Activated T-cell treated with anti-CD3 and anti-CD28 coated beads for 1 hour (primary cell): ENCODE data around the gene GPR62.
"Not testable (repeated sequence)": the region's sequence is repeated elsewhere in the genome, so short reads cannot be mapped to it uniquely, and the experiment has no call there.

Experiments
- DNase-seq: peaks from one replicate; pipeline ENCODE4 v3.0.0-alpha.2; 2020; ENCODE audit warnings: low read depth

The GPR62 gene

DNA sequence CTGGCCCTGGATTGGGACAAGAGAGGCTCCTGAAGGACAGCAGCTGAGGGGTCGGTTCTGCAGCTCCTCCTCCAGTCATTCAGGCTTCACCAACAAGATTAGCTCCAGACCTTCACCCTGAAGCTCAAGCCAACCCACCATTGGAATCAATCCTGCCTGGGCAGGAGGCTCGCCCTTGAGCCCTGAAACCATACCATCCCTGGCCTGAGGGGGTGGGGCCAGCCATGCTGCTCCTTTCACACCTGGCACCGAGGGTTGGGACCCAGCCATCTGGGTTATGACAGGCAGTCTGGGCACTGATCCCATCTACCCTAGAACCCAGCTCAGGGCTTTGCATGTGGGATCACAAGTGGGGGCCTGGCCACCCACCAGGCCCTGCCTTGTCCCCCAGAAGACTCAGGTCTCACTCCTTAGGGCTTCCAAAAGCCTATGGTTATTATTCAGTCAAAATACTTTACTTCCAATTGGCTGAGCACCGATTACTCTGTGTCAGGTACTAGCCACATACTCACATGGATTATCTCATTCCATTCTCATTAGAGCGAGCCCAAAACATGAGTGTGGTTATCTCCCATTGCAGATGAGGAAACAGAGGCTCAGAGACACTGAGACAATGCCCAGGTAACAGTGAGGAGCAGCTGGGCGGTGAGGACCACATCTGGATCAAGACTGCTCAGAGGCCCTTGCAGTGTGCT lies 15.6 kb downstream of the GPR62 start:
- no peak for DNase-seq

DNA sequence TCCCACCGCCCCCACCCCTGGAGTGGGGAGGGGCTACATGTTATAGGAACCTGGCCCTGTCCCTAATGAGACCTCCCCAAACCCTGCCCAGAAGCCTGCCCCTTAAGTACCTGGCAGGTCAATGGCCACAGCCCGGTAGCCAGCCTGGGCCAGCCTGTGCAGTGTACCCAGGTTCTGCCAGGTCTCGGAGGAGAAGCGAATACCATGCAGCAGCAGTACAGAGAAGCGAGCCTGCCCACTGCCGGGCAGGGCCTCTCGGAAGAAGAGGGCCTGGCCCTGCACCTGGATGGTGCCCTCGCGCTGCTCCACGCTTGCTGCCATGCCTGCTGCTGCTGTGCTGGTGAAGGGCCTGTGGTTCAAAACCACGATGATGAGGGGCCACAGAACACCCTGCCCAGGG lies 16.2 kb downstream of the GPR62 start:
- DNase-seq, result no peak

GRCh38 chr3:51974277-51974962 lies 19.2 kb downstream of the GPR62 start:
- DNase-seq, result no peak

GRCh38 chr3:51974963-51975851 lies 20.0 kb downstream of the GPR62 start, which contains the start of gene ABHD14A:
Gene ABHD14A (plus strand): TSS chr3:51975064. CDS start chr3:51975136, 72 bp downstream.
- DNase-seq, result peak; percentile 54

DNA sequence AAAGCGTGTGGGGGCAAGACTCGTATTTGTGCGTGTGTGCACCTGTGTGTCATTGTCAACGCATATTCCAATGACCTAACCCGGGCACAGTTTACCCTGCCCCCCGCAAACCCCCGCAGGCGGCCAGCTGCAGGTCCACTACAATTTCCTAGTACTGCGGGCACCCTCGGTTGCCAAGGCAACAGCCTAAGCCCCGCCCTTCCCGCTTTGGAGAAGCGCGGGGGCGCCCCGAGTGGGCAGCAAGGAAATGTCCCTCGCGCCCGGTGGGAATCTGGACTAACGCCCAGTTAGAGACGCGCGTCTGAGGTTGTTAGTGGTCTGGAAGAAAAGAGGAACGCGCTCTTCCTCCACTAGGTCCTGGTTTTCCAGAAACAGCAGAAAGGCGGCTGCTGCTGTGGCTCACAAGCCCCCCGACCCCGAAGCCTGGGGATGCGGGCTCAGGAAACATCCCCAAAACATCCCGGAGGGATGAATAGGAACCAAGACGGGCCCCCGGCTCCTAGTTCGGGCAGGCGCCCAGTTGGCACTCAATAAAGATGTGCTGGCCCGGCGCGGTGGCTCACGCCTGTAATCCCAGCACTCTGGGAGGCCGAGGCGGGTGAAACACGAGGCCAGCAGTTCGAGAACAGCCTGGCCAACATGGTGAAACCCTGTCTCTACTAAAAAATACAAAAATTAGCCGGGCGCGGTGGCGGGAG lies 20.8 kb downstream of the GPR62 start:
- no peak for DNase-seq

GRCh38 chr3:51977446-51978142 lies 22.4 kb downstream of the GPR62 start:
- no peak for DNase-seq

GRCh38 chr3:51978143-51978502 lies 22.9 kb downstream of the GPR62 start:
- no peak for DNase-seq

DNA sequence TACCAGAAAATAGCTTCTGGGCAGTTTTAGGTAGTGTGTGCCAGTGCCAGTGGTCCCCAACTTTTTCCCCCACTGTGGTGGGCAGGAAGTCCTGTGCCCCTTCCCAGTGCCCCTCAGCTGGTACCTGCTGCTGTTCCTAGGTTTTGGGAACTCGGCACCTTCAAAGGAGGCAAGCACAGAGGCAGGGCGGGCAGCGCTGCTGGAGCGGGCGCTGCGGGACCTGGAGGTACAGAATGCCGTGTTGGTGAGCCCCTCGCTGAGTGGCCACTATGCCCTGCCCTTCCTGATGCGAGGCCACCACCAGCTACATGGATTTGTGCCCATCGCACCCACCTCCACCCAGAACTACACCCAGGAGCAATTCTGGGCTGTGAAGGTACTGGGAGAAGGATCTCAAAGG lies 25.1 kb downstream of the GPR62 start:
- no peak for DNase-seq

DNA sequence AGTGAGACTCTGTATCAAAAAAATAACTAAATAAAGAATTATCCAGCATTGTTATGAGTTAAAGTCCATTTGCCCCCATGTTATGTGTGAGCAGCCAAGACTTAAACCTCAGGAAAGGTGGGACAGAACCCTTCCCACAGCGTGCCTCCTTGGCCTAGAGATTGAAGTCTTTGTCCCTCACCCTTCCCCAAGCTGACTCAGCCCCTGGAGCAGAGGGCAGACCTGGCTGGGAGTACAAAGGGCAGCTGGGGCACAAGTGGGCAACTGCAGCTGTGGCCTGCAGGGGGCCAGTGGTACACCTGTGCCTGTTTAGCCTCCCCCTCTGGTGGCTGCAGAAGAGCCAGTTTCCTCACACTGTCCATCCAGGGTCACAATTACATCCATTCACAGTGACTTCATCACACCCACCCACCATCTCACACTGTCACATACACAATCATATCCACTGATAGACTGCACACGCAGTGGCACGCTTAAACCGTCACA lies 27.2 kb downstream of the GPR62 start:
- DNase-seq, result no peak

- peak; percentile 54 for DNase-seq
Observed at GRCh38 chr3:51982838-51983577, 27.8 kb downstream of the GPR62 start, which contains the start of gene ACY1. Gene ACY1 (plus strand): TSS chr3:51983535. CDS start chr3:51984065, 530 bp downstream.

DNA sequence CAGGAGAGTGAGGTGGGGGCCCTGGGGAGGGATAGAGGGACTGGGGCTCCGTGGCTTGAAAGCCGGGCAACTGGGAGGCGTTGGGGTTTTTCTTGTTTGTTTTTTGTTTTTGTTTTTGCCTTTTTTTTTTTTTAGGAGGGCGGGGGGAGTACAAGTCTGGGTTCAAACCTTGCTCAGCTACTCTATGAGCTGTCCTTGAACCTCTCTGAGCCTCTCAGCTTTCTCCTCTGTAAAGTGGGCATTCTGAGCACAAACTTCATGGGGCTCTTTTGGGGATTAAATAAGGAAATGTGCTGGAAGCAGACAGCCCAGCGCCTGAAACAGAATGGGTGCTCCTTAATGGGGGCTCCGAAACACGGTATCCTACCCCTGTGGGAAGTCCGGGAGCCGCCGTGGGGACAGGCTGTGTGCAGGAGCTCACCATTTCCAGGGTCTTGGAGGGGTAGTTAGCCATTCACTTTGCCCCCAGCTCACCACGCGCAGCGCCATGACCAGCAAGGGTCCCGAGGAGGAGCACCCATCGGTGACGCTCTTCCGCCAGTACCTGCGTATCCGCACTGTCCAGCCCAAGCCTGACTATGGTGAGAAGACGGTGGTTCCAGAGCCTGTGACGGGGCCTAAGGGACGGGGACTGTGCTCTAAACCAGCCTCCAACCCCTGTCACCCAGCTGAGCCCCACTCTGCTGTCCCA lies 28.5 kb downstream of the GPR62 start:
- no peak for DNase-seq

DNA sequence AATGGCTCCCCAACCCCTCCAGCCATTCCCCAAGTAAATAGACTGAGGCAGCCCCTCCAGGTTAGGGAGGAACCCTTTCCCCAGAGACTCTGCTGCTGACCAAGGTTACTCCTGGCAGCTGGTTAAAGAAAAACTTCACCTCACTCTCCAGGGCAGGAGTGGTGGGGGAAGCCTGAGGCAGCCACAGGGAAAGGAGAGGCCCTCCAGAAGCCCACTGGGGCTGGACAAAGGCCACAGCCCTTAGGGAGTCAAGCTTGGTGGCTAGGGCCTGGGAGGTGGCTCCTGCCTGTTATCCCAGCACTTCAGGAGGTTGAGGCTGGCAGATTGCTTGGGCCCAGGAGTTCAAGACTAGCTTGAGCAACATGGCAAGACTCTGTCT lies 29.1 kb downstream of the GPR62 start:
- no peak for DNase-seq

DNA sequence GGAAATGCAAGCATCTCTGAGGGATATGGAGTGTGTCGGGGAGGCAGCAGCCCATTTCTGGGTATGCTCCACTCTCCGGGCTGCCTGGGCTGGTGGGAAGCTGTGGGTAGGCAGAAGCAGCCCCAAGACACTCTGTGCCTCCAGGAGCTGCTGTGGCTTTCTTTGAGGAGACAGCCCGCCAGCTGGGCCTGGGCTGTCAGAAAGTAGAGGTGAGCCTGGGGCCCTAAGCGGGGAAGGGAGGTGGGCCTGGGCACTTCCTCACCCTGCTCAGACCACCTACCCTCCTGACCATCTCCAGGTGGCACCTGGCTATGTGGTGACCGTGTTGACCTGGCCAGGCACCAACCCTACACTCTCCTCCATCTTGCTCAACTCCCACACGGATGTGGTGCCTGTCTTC lies 29.9 kb downstream of the GPR62 start:
- no peak for DNase-seq

GRCh38 chr3:51986010-51986947 lies 31.1 kb downstream of the GPR62 start:
- DNase-seq, result no peak

- no peak for DNase-seq
Observed at GRCh38 chr3:51987568-51987967, 32.4 kb downstream of the GPR62 start.

DNA sequence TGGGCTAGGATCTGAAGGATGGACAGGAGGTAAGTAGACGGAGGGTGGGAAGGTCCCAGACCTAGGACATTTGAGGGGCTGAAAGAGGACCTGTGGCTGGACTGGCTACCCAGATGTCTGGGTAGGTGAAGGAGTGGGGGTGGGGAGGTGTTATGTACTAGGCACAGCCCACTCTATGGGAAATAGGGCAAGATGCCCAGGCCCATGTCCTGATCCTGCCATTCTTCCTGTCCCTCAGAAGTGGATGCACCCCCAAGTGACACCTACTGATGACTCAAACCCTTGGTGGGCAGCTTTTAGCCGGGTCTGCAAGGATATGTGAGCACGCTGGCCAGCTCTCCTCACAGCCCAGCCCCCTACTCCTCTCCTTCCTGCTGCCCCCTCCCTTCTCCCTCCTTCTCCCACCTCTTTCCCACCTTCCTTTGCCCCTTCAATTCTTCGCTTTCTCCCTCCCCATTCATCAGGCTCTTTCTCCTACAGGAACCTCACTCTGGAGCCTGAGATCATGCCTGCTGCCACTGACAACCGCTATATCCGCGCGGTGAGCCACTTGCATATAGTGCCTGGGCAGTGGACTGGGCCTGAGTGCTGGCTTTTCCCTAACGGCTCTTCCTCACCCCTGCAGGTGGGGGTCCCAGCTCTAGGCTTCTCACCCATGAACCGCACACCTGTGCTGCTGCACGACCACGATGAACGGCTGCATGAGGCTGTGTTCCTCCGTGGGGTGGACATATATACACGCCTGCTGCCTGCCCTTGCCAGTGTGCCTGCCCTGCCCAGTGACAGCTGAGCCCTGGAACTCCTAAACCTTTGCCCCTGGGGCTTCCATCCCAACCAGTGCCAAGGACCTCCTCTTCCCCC lies 33.3 kb downstream of the GPR62 start:
- no peak for DNase-seq

GRCh38 chr3:51990501-51990971 lies 35.4 kb downstream of the GPR62 start:
- DNase-seq, result not testable (repeated sequence)
